ENCODE results near the gene UGP2. TPM values are rescaled to one million over a fixed set of nuclear protein-coding genes. Genes with fewer than 3 reads are reported as not detected.

UGP2 gene
- total RNA-seq, 1 experiment from 2014 or later = 78.4 TPM

DNA sequence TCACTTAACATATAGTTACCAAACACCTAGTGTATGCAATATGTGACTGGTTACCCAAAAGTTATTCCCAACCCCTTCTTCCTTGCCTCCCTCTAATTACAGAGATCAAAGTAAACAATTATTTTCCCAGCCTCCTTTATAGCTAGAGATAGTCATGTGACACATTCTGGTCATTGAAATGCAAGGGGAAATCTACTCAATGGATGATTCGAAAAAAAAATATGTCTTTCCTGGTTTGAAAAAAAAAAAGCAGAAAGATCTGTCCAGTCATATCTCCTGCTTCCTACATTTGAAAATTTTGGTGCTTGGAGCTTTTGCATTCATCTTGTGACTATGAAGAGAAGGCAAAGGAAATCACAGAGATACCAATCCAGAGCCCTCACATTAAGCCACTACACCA lies 27.6 kb upstream of the UGP2 start:
- TF ChIP-seq, protein P1, sequence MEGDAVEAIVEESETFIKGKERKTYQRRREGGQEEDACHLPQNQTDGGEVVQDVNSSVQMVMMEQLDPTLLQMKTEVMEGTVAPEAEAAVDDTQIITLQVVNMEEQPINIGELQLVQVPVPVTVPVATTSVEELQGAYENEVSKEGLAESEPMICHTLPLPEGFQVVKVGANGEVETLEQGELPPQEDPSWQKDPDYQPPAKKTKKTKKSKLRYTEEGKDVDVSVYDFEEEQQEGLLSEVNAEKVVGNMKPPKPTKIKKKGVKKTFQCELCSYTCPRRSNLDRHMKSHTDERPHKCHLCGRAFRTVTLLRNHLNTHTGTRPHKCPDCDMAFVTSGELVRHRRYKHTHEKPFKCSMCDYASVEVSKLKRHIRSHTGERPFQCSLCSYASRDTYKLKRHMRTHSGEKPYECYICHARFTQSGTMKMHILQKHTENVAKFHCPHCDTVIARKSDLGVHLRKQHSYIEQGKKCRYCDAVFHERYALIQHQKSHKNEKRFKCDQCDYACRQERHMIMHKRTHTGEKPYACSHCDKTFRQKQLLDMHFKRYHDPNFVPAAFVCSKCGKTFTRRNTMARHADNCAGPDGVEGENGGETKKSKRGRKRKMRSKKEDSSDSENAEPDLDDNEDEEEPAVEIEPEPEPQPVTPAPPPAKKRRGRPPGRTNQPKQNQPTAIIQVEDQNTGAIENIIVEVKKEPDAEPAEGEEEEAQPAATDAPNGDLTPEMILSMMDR (IDR thresholded peaks at IDR 0.05; ENCODE audit: unreplicated experiment) = no peak
- Mint-ChIP-seq H3K27ac (ENCODE audit: low read depth, unreplicated experiment) (no peak overlapping the region), H3K4me1 (ENCODE audit: insufficient read depth, unreplicated experiment) (peaks cover 11% of the 10 kb centered on the region), H3K36me3 (ENCODE audit: insufficient read depth, unreplicated experiment) (no peaks in the 10 kb centered on the region), H3K9me3 (ENCODE audit: unreplicated experiment) (no peaks in the 10 kb centered on the region), H3K4me3 (ENCODE audit: unreplicated experiment) (no peak overlapping the region), H3K27me3 (ENCODE audit: insufficient read depth, unreplicated experiment) (no peaks in the 10 kb centered on the region)
- BruUV-seq (replicated peaks) = no TSS peak
- ChIA-PET CTCF (no interaction called here), POLR2A (interaction anchor here (8.0 kb wide), 1 partner anchor 28 kb away, joined by 60 read pairs; the partner anchor contains the start of gene UGP2)
- intact Hi-C loops (cut with micrococcal nuclease) = no loop called here
- DNase-seq (ENCODE audit: unreplicated experiment) = no peak

DNA sequence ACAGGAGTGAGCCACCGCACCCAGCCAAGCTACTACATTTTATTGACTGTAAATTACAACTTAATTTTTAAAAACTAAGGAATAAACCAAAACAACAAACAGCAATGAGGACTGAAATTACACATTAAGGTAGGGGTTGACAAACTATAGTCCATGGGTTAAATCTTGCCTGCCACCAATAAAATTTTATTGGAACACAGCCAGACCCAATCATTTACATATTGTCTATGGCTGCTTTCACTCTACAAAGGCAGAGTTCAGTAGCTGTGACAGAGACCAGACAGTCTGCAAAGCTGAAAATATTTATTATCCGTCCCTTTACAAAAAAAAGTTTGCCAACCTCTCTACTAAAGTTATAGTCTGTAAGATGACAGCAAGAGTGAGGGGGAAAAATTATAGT lies 24.3 kb upstream of the UGP2 start:
- POLR2A ChIA-PET = interaction anchor here (0.6 to 8.0 kb wide), 5 partner anchors 12 to 130 kb away, joined by 3 to 60 read pairs (median 3); partner anchors contain the start of gene UGP2
- TF ChIP-seq, protein P1 (IDR thresholded peaks at IDR 0.05; ENCODE audit: unreplicated experiment) = no peak
- peaks cover 11% of the 10 kb centered on the region for H3K4me1 Mint-ChIP-seq (ENCODE audit: insufficient read depth, unreplicated experiment)
- H3K9me3 Mint-ChIP-seq (ENCODE audit: unreplicated experiment) = no peaks in the 10 kb centered on the region
- no peaks in the 10 kb centered on the region for H3K36me3 Mint-ChIP-seq (ENCODE audit: insufficient read depth, unreplicated experiment)
- H3K4me3 Mint-ChIP-seq (ENCODE audit: unreplicated experiment) = no peak overlapping the region
- H3K27me3 Mint-ChIP-seq (ENCODE audit: insufficient read depth, unreplicated experiment) = no peaks in the 10 kb centered on the region
- no peak overlapping the region for H3K27ac Mint-ChIP-seq (ENCODE audit: low read depth, unreplicated experiment)
- BruUV-seq (replicated peaks) = no TSS peak
- intact Hi-C loops (cut with micrococcal nuclease) = no loop called here
- CTCF ChIA-PET = interaction anchor here (0.6 kb wide), 1 partner anchor 107 kb away, joined by 3 read pairs; no protein-coding TSS in a partner anchor
- no peak for DNase-seq (ENCODE audit: unreplicated experiment)

DNA sequence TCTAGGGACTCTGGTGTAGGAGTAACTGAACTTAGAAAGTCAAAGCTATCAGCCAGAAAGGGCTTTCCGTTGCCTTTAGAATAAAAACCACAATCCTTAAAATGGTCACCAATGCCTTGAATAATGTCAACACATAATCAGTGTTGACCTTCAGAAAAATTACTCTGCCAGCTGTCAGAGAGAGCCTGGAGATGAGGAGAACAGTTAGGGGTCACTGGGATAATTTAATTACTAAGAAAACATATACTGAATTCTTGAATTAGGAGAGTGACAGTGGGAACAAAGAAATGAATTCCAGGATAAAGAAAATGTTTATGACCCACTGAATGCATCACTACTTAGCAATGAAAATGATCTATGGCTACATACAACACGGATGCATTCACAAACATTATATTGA lies 23.4 kb upstream of the UGP2 start:
- Mint-ChIP-seq H3K27me3 (ENCODE audit: insufficient read depth, unreplicated experiment) (no peaks in the 10 kb centered on the region), H3K4me3 (ENCODE audit: unreplicated experiment) (no peak overlapping the region), H3K27ac (ENCODE audit: low read depth, unreplicated experiment) (no peak overlapping the region), H3K4me1 (ENCODE audit: insufficient read depth, unreplicated experiment) (peaks cover 11% of the 10 kb centered on the region), H3K9me3 (ENCODE audit: unreplicated experiment) (no peaks in the 10 kb centered on the region), H3K36me3 (ENCODE audit: insufficient read depth, unreplicated experiment) (no peaks in the 10 kb centered on the region)
- ChIA-PET CTCF (interaction anchor here (1.1 kb wide), 1 partner anchor 119 kb away, joined by 4 read pairs; no protein-coding TSS in a partner anchor), POLR2A (interaction anchor here (0.8 to 8.0 kb wide), 3 partner anchors 11 to 41 kb away, joined by 3 to 60 read pairs (median 3); partner anchors contain the start of gene UGP2)
- intact Hi-C loops (cut with micrococcal nuclease) = no loop called here
- no TSS peak for BruUV-seq (replicated peaks)
- DNase-seq (ENCODE audit: unreplicated experiment) = no peak
- TF ChIP-seq, protein P1 (IDR thresholded peaks at IDR 0.05; ENCODE audit: unreplicated experiment) = no peak

DNA sequence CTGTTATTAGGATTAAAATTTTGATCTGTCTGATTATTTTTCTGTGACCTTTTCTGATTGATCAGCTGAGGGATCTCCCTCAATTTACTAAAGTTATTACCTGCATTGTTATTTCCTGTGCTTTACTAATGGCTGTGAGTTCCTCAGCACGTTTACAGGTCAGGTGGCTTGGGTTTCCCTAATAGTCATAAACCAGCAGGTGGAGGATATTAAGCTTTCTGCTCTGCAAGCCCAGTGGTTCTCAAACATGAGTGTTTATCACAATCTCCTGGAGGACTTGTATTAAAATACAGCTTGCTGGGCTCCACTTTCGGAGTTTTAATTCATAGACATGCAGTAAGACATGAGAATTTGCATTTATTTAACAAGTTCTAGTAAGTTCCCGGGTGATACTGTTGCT lies 22.4 kb upstream of the UGP2 start:
- no peaks in the 10 kb centered on the region for H3K27me3 Mint-ChIP-seq (ENCODE audit: insufficient read depth, unreplicated experiment)
- no TSS peak for BruUV-seq (replicated peaks)
- POLR2A ChIA-PET = interaction anchor here (1.0 to 8.0 kb wide), 3 partner anchors 10 to 28 kb away, joined by 3 to 60 read pairs (median 6); partner anchors contain the start of gene UGP2
- intact Hi-C loops (cut with micrococcal nuclease) = no loop called here
- TF ChIP-seq, protein P1 (IDR thresholded peaks at IDR 0.05; ENCODE audit: unreplicated experiment) = no peak
- no peak for DNase-seq (ENCODE audit: unreplicated experiment)
- H3K4me1 Mint-ChIP-seq (ENCODE audit: insufficient read depth, unreplicated experiment) = peaks cover 11% of the 10 kb centered on the region
- H3K9me3 Mint-ChIP-seq (ENCODE audit: unreplicated experiment) = no peaks in the 10 kb centered on the region
- CTCF ChIA-PET = interaction anchor here (1.0 kb wide), 1 partner anchor 30 kb away, joined by 3 read pairs; no protein-coding TSS in a partner anchor
- no peaks in the 10 kb centered on the region for H3K36me3 Mint-ChIP-seq (ENCODE audit: insufficient read depth, unreplicated experiment)
- no peak overlapping the region for H3K4me3 Mint-ChIP-seq (ENCODE audit: unreplicated experiment)
- H3K27ac Mint-ChIP-seq (ENCODE audit: low read depth, unreplicated experiment) = no peak overlapping the region
